Measurements from ENCODE around the gene CBX5. TPM values are rescaled to one million over a fixed set of nuclear protein-coding genes. Genes with fewer than 3 reads are reported as not detected.
A peak's percentile ranks its signal among the peaks of the same experiment; 100 is the strongest.

CBX5 gene
- polyA plus RNA-seq, 1 of the 3 experiments (the other 2 are of a cell fraction), result 11.6 TPM

GRCh38 chr12:54259194-54260011 is 20.5 kb downstream of the CBX5 start (continued):
- TF ChIP-seq ZBTB33 (IDR thresholded peaks at IDR 0.05; ENCODE audit: borderline replicate concordance, low read depth) (no peak), SMC3 (IDR thresholded peaks at IDR 0.05; ENCODE audit: low read depth, low read length) (0 out of 2 replicates have a peak, but pooled peaks have one; percentile 5), RXRA (IDR thresholded peaks at IDR 0.05; ENCODE audit: borderline replicate concordance, low read depth) (peak; percentile 76; the same call in 1 of the 2 replicates), MXI1 (IDR thresholded peaks at IDR 0.05; ENCODE audit: low read depth, low read length) (peak; percentile 74), YY1 (IDR thresholded peaks at IDR 0.05; ENCODE audit: low read depth) (peak; percentile 69; the same call in 1 of the 2 replicates), TEAD4 (IDR thresholded peaks at IDR 0.05; ENCODE audit: borderline replicate concordance, insufficient read depth) (peak; percentile 77; the same call in 1 of the 2 replicates), JUND (IDR thresholded peaks at IDR 0.05) (peak; percentile 52; the same call in 1 of the 2 replicates), SIN3A (IDR thresholded peaks at IDR 0.05; ENCODE audit: borderline replicate concordance, low read depth, low read length) (peak; percentile 20; the same call in 1 of the 2 replicates), GATA2 (CRISPR knock-in tag; IDR thresholded peaks at IDR 0.05) (peak; percentile 77), FOXJ3 (CRISPR knock-in tag; IDR thresholded peaks at IDR 0.05) (peak; percentile 46; the same call in 1 of the 2 replicates), USF1 (IDR thresholded peaks at IDR 0.05; ENCODE audit: borderline replicate concordance, low read depth) (no peak), RFX5 (IDR thresholded peaks at IDR 0.05; ENCODE audit: low read length) (peak; percentile 81), FOSL2 (IDR thresholded peaks at IDR 0.05; ENCODE audit: borderline replicate concordance, low read depth) (peak; percentile 52; the same call in 1 of the 2 replicates)

GRCh38 chr12:54258201-54258681 is 21.7 kb downstream of the CBX5 start:
- H3K27me3 ChIP-seq (ENCODE audit: insufficient read depth), result no peaks in the 10 kb centered on the region
- H3K4me2 ChIP-seq, result peak overlapping the region; percentile 78
- ChIA-PET POLR2A (interaction anchor here (0.9 to 4.7 kb wide), 2 partner anchors 22 to 95 kb away, joined by 3 to 36 read pairs; partner anchors contain the start of genes CBX5 and HNRNPA1), CTCF (interaction anchor here (0.7 to 2.1 kb wide), 18 partner anchors 11 to 511 kb away, joined by 3 to 8 read pairs (median 4); partner anchors contain the start of gene COPZ1)
- no peak overlapping the region for H2AFZ ChIP-seq (ENCODE audit: low read depth)
- H3K4me3 ChIP-seq (ENCODE audit: low read depth in 2 of 2, low read length in 1 of 2), result peak overlapping the region; percentile 36 to 40; a peak in 2 of 4 replicates
- H3K9me2 ChIP-seq, result no peaks in the 10 kb centered on the region
- no peaks in the 10 kb centered on the region for H3K9me3 ChIP-seq
- H4K20me1 ChIP-seq (ENCODE audit: insufficient read depth), result no peaks in the 10 kb centered on the region
- H3F3A ChIP-seq (replicated peaks; ENCODE audit: insufficient read depth), result peaks cover 67% of the 10 kb centered on the region
- H3K9ac ChIP-seq, result peak overlapping the region; percentile 83
- peak overlapping the region; percentile 98 to 99 for H3K27ac ChIP-seq (ENCODE audit: low read depth in 2 of 2, low read length in 1 of 2)
- H3K4me1 ChIP-seq (ENCODE audit: control insufficient read depth in 1 of 2, insufficient read depth in 2 of 2, low read depth in 1 of 2, low read length in 1 of 2), result peaks cover 22 to 53% of the 10 kb centered on the region in 2 experiments
- peaks cover 14 to 37% of the 10 kb centered on the region in 2 experiments for H3K36me3 ChIP-seq (replicated peaks in 1 of 2; ENCODE audit: control insufficient read depth in 1 of 2, insufficient read depth in 2 of 2, low read length in 1 of 2)
- peaks cover 81% of the 10 kb centered on the region for H3K79me2 ChIP-seq (ENCODE audit: insufficient read depth)
- no peak for DNase-seq
- no peak for TF ChIP-seq MAX (IDR thresholded peaks at IDR 0.05; ENCODE audit: low read depth)
- TF ChIP-seq FOSL2 (IDR thresholded peaks at IDR 0.05; ENCODE audit: borderline replicate concordance, low read depth), result 0 out of 2 replicates have a peak, but pooled peaks have one; percentile 8
- no peak for TF ChIP-seq RAD21 (IDR thresholded peaks at IDR 0.05; ENCODE audit: low read length)
- TF ChIP-seq TAF1 (IDR thresholded peaks at IDR 0.05; ENCODE audit: borderline replicate concordance, low read depth, low read length), result no peak
- TF ChIP-seq MEF2A (IDR thresholded peaks at IDR 0.05; ENCODE audit: borderline replicate concordance, low read depth), result peak; percentile 95
- no peak for TF ChIP-seq IRF3 (IDR thresholded peaks at IDR 0.05; ENCODE audit: low read depth, low read length)
- TF ChIP-seq FOXJ3 (CRISPR knock-in tag; IDR thresholded peaks at IDR 0.05), result no peak
- no peak for TF ChIP-seq REST (IDR thresholded peaks at IDR 0.05; ENCODE audit: low read depth, low read length)
- TF ChIP-seq RCOR1 (IDR thresholded peaks at IDR 0.05; ENCODE audit: low read length), result no peak
- TF ChIP-seq FOXM1 (IDR thresholded peaks at IDR 0.05; ENCODE audit: low read depth), result no peak

All from SK-N-SH (cell line).